Erythroblast (primary cell): ENCODE data around the gene A3GALT2.

Experiments used
- GATA1 ChIP-seq: IDR thresholded peaks from 2 replicates; pipeline ENCODE4 v1.6.1; 2011; ENCODE audit warnings: low read depth, mild to moderate bottlenecking, control low read depth, low read length, moderate library complexity
- POLR2A ChIP-seq: IDR thresholded peaks from 2 replicates; pipeline ENCODE4 v1.6.1; 2011; ENCODE audit warnings: mild to moderate bottlenecking, low read length

- TF ChIP-seq POLR2A (no peak), GATA1 (no peak)
These were observed 61.0 kb downstream of the A3GALT2 start for GRCh38 chr1:33259879-33260278.
